Measurements from ENCODE around the gene CCDC196. TPM values are rescaled to one million over a fixed set of nuclear protein-coding genes. Genes with fewer than 3 reads are reported as not detected.

Gene CCDC196
- total RNA-seq, 1 donor from 2014 or later, result not detected

DNA sequence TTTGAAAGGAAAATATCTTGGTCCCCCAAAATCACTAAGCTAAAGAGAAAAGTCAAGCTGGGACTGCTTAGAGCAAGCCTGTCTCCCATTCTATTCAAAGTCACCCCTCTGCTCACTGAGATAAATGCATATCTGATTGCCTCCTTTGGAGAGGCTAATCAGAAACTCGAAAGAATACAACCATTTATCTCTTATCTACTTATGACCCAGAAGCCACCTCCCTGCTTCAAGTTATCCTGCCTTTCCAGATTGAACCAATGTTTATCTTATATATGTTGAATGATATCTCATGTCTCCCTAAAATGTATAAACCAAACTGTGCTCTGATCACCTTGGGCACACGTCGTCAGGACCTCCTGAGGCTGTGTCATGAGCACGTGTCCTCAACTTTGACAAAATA is 14.6 kb upstream of the CCDC196 start:
- ChIA-PET POLR2A (no interaction called here), CTCF (interaction anchor here (0.6 kb wide), 1 partner anchor 776 kb away, joined by 3 read pairs; no protein-coding TSS in a partner anchor)
- no peak overlapping the region for H3K27ac Mint-ChIP-seq
- no peak for DNase-seq
- no peak overlapping the region for H3K4me3 Mint-ChIP-seq
- peaks cover 12% of the 10 kb centered on the region for H3K9me3 Mint-ChIP-seq
- no peak for ATAC-seq (ENCODE audit: low read depth)
- TF ChIP-seq, protein P1, sequence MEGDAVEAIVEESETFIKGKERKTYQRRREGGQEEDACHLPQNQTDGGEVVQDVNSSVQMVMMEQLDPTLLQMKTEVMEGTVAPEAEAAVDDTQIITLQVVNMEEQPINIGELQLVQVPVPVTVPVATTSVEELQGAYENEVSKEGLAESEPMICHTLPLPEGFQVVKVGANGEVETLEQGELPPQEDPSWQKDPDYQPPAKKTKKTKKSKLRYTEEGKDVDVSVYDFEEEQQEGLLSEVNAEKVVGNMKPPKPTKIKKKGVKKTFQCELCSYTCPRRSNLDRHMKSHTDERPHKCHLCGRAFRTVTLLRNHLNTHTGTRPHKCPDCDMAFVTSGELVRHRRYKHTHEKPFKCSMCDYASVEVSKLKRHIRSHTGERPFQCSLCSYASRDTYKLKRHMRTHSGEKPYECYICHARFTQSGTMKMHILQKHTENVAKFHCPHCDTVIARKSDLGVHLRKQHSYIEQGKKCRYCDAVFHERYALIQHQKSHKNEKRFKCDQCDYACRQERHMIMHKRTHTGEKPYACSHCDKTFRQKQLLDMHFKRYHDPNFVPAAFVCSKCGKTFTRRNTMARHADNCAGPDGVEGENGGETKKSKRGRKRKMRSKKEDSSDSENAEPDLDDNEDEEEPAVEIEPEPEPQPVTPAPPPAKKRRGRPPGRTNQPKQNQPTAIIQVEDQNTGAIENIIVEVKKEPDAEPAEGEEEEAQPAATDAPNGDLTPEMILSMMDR (IDR thresholded peaks at IDR 0.05), result no peak
- H3K36me3 Mint-ChIP-seq (ENCODE audit: low read depth), result peaks cover 7% of the 10 kb centered on the region
- H3K4me1 Mint-ChIP-seq, result no peaks in the 10 kb centered on the region
- no peaks in the 10 kb centered on the region for H3K27me3 Mint-ChIP-seq
- intact Hi-C loops (cut with micrococcal nuclease), result no loop called here

DNA sequence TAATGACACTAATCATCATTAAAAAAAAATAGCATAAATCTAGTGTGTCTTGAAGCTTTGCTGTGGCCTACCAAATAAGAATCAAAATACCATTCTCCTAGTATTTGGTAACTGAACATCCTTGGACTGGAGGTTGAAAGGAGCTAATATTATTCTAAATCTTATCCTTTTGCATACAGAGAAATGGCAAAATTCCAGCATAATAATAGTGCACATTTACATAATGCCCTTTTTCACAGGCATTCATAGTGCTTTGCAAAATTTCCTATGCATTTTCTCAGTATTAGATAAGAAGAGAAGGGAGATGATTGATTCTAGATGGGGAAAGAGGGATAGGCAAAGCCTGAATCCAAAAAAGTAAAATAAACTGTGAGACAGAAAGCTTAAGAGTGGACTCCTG is 13.9 kb upstream of the CCDC196 start:
- TF ChIP-seq, protein P1 (IDR thresholded peaks at IDR 0.05), result no peak
- Mint-ChIP-seq H3K27ac (no peak overlapping the region), H3K9me3 (peaks cover 12% of the 10 kb centered on the region), H3K36me3 (ENCODE audit: low read depth) (peaks cover 7% of the 10 kb centered on the region), H3K4me1 (no peaks in the 10 kb centered on the region), H3K4me3 (no peak overlapping the region), H3K27me3 (no peaks in the 10 kb centered on the region)
- CTCF ChIA-PET, result no interaction called here
- POLR2A ChIA-PET, result no interaction called here
- no peak for DNase-seq
- no peak for ATAC-seq (ENCODE audit: low read depth)
- intact Hi-C loops (cut with micrococcal nuclease), result no loop called here

DNA sequence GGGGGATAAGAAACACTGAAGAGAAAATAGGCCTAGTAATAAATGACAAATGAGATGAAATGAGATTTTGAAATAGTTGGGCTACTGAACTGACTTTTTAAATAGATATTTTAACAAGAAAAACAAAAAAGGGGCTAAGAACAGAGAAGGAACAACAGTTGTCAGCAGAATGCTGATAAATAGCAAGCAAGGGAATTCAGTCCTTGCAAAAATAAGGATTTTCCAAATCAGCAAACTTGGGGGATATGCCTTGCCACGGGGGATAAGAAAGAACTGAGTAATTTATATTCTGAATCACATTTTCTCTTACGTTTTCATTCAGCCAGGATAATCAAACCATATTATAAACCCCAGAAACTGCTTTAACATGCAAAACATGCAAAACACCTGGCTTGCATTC is 12.9 kb upstream of the CCDC196 start:
- peaks cover 6% of the 10 kb centered on the region for H3K36me3 Mint-ChIP-seq (ENCODE audit: low read depth)
- intact Hi-C loops (cut with micrococcal nuclease), result no loop called here
- ATAC-seq (ENCODE audit: low read depth) (no peak), DNase-seq (no peak)
- H3K9me3 Mint-ChIP-seq, result peaks cover 7% of the 10 kb centered on the region
- H3K4me3 Mint-ChIP-seq, result no peak overlapping the region
- ChIA-PET POLR2A (no interaction called here), CTCF (no interaction called here)
- TF ChIP-seq, protein P1 (IDR thresholded peaks at IDR 0.05), result no peak
- no peaks in the 10 kb centered on the region for H3K4me1 Mint-ChIP-seq
- H3K27ac Mint-ChIP-seq, result no peak overlapping the region
- no peaks in the 10 kb centered on the region for H3K27me3 Mint-ChIP-seq

DNA sequence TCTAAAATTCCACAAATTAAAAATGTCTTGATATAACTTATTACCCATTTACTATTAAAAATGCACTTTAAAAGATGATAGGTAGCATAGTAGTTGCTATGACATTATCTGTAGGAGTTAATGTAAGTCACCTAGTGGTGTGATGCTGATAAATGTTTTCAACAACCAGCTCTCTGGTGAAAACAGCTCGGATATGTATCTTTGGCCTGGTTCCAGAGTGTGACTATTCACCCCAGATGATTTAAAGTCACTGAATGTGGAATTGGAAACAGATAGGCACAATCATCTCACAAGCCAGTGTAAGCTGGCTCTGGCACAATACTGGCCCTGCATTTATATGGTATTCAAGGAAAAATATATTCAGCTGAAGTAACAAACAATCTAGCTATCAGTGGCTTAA is 9.2 kb upstream of the CCDC196 start:
- H3K4me3 Mint-ChIP-seq, result no peak overlapping the region
- CTCF ChIA-PET, result interaction anchor here (1.2 kb wide), 1 partner anchor 21 kb away, joined by 3 read pairs; no protein-coding TSS in a partner anchor
- H3K27ac Mint-ChIP-seq, result no peak overlapping the region
- ATAC-seq (ENCODE audit: low read depth), result no peak
- POLR2A ChIA-PET, result no interaction called here
- intact Hi-C loops (cut with micrococcal nuclease), result no loop called here
- no peak for DNase-seq
- H3K9me3 Mint-ChIP-seq, result no peaks in the 10 kb centered on the region
- H3K36me3 Mint-ChIP-seq (ENCODE audit: low read depth), result no peaks in the 10 kb centered on the region
- no peaks in the 10 kb centered on the region for H3K27me3 Mint-ChIP-seq
- TF ChIP-seq, protein P1 (IDR thresholded peaks at IDR 0.05), result no peak
- no peaks in the 10 kb centered on the region for H3K4me1 Mint-ChIP-seq

DNA sequence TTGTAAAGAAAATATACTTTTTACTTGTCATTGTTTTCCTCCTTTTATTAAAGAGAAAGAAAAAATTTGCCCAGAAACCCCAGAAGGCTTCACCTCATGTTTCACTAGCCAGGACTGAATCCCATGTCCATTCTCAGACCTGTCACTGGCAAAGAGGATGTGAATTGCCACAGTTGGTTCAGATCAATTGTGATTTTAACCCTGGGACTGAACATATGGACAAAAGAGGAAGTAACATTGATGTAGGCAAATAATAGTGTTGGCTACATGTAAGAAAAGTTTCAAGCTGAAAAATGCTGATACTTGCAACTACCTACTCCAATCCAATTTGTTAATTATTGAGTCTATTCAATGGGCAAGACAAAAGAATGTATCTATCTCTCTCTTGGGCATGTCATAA is 8.6 kb upstream of the CCDC196 start:
- ATAC-seq (ENCODE audit: low read depth), result no peak
- no peak overlapping the region for H3K27ac Mint-ChIP-seq
- no peaks in the 10 kb centered on the region for H3K4me1 Mint-ChIP-seq
- TF ChIP-seq, protein P1 (IDR thresholded peaks at IDR 0.05), result no peak
- no peaks in the 10 kb centered on the region for H3K9me3 Mint-ChIP-seq
- H3K36me3 Mint-ChIP-seq (ENCODE audit: low read depth), result no peaks in the 10 kb centered on the region
- intact Hi-C loops (cut with micrococcal nuclease), result no loop called here
- CTCF ChIA-PET, result interaction anchor here (1.2 kb wide), 1 partner anchor 20 kb away, joined by 3 read pairs; no protein-coding TSS in a partner anchor
- no peak overlapping the region for H3K4me3 Mint-ChIP-seq
- POLR2A ChIA-PET, result no interaction called here
- no peak for DNase-seq
- no peaks in the 10 kb centered on the region for H3K27me3 Mint-ChIP-seq
